ENCODE results near the gene FNDC3B. TPM values are rescaled to one million over a fixed set of nuclear protein-coding genes. Genes with fewer than 3 reads are reported as not detected.

Gene FNDC3B
- total and polyA plus RNA-seq, 9 of the 15 experiments (the other 6 are each of a cell fraction or from before 2014, with no cell fraction given) = 7.0 to 35.8 (median 16.2) TPM

GRCh38 chr3:172040981-172041963, 1.9 kb downstream of the FNDC3B start (continued):
- TF ChIP-seq MLLT1 (IDR thresholded peaks at IDR 0.05) (peak; percentile 76 to 85), HBP1 (CRISPR knock-in tag; IDR thresholded peaks at IDR 0.05) (peak; percentile 45; the same call in 1 of the 2 replicates), MYC (IDR thresholded peaks at IDR 0.05; ENCODE audit: low read depth, low read length) (no peak), MYC (CRISPR knock-in tag; IDR thresholded peaks at IDR 0.05; ENCODE audit: borderline replicate concordance, low read depth) (0 out of 2 replicates have a peak, but pooled peaks have one; percentile 41), PTBP1 (IDR thresholded peaks at IDR 0.05; ENCODE audit: low read depth, low read length) (0 out of 2 replicates have a peak, but pooled peaks have one; percentile 61), E2F1 (CRISPR knock-in tag; IDR thresholded peaks at IDR 0.05) (no peak), THAP12 (CRISPR knock-in tag; IDR thresholded peaks at IDR 0.05) (no peak), EP400 (IDR thresholded peaks at IDR 0.05) (peak; percentile 25; the same call in 1 of the 2 replicates), DIDO1 (tag; IDR thresholded peaks at IDR 0.05; ENCODE audit: low read depth) (no peak), E4F1 (CRISPR knock-in tag; IDR thresholded peaks at IDR 0.05; ENCODE audit: borderline replicate concordance) (no peak), DNMT1 (IDR thresholded peaks at IDR 0.05) (0 out of 2 replicates have a peak, but pooled peaks have one; percentile 80), FOXK1 (CRISPR knock-in tag; IDR thresholded peaks at IDR 0.05; ENCODE audit: borderline replicate concordance) (no peak), ZFP30 (CRISPR knock-in tag; IDR thresholded peaks at IDR 0.05; ENCODE audit: borderline replicate concordance) (no peak), SRSF1 (IDR thresholded peaks at IDR 0.05; ENCODE audit: low read depth, low read length) (no peak), BACH1 (tag; IDR thresholded peaks at IDR 0.05) (no peak), CC2D1A (IDR thresholded peaks at IDR 0.05) (0 out of 2 replicates have a peak, but pooled peaks have one; percentile 21), HLTF (IDR thresholded peaks at IDR 0.05) (peak; percentile 68; the same call in 1 of the 2 replicates)
